Stimulated activated CD4-positive, alpha-beta T cell treated with anti-CD3 and anti-CD28 coated beads, TNF-alpha, amount 100 ng/mL, for 1 hour (primary cell): ENCODE data around the gene ARL14EP.
A peak's percentile ranks its signal among the peaks of the same experiment; 100 is the strongest.

ENCODE experiments used
- DNase-seq, 3 donors: peaks; one replicate each; pipeline ENCODE4 v3.0.0-alpha.2; 2020; ENCODE audit warnings: low read depth in 3 of 3, low spot score in 1 of 3

ARL14EP gene

DNA sequence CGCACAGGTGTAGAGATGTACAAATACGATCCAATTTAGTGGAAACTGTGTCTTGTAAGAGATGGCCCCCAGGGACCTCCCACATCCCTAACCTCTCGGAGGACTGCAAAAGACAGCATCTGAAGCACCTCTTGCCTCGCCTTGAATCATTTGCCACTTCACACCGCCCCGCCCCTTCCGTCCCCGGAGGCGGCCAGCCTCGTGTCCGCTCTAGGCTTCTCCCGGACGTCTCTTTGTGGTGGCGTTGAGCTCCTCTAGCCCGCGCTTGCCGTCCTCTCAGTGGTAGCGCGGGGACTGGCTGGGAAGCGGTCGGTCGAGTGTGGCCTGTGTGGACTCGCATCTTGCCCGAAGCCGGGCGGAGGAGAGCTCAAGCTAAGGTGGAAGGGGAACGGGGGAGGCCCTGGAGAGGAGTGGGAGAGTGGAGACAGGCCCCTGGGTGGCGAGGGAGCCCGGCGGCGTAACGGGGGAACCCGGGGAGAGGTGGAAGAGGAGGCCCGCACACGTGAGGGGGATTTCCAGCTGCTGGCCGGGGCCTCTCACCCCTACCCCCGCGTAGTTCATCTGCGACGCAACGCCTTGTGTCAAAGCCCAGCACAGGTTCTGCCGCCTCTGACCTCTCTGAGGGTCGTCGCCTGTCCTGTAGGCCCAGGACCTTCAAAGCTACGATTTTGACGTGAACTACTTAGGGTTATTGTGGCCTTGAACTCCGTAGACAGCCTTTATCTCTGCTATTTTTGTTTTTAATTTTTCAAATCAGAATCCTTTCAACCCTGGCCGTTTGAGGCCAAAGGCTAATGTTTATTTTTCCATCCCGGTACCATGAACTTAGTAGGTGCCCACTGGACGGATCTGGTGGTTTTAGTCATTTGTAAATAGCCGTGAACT, at the start of gene ARL14EP:
TSS of gene ARL14EP (plus strand) at position 279 of the 885 bp plus-strand sequence. CDS start 7,845 bp downstream, outside the sequence.
- peak; percentile 73 to 80 (median 79) for DNase-seq

GRCh38 chr11:30277176-30277575, 45.7 kb upstream of the ARL14EP start:
- DNase-seq = no peak

DNA sequence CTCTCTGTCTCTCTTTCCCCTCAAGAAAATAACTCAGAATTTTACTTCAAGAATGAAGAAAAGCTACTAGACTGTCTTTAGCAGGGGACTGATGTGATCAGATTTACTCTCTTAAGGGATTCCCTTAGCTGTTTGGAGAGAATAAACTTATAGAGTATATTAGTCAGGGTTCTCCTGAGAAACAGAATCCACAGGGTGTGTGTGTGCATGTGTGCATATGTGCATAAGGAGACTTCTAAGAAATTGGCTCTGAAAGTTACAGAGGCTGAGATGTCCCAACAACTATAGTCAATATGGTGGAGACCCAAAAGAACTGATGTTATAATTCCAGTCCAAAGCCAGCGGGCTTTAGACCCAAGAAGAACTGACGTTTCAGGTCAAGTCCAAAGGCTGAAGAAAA, 43.1 kb upstream of the ARL14EP start:
- DNase-seq = no peak

DNA sequence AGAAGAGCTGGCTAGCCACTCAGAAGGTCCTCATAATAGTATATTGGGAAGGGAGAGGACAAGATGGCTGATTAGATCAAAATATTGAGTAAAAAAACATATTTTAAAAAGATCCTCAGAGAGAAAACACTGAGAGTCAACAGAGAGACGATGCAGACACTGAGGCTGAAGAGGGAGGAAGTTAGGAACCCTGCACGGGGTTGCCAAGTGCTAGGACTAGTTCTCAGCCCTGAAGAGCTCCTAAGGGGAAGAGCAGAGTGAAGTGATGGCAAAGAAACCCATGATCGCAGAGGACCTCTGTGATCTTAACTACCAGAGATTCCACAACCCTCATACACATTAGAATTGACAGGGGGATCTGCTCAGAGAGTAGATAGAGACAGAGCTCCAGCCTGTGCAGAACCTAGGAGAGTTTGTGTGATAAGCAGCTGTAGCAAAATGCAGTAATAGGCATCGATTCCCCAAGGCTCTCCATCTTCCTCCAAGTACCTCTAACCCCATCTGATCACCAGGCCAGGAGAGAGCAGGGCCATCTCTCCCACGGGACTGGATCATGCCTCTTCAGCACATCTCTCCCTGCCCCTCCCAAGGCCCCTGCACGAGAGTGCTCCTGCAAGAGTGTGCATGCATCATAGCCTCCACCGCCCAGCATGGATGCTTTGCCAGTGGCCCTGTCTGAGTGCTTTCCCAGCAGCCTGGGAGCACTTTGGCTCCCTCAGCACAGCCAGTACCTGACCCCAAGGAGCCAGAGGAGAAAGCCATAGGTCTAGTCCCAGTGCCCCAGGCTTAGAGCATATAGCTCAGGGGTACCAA, 41.2 kb upstream of the ARL14EP start:
- no peak for DNase-seq

GRCh38 chr11:30282289-30282631, 40.6 kb upstream of the ARL14EP start:
- no peak for DNase-seq

DNA sequence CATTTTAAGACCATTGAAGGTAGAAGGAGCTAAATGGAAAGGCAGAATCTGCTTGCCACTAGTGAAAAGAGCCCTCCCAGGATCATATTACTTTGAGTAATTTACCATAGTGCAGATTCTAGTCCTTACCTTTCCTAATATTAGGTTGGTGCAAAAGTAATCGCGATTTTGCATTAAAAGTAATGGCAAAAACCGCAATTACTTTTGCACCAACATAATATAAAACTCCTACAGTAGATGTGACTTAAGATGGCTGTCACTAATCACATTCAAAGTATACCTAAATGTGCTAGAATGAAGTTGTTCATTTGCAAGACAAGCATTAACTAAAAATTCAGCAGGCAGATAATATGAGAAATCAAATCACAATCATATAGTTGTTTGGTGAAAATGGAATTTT, 38.1 kb upstream of the ARL14EP start:
- no peak for DNase-seq

GRCh38 chr11:30285416-30286121, 37.3 kb upstream of the ARL14EP start:
- DNase-seq = no peak

DNA sequence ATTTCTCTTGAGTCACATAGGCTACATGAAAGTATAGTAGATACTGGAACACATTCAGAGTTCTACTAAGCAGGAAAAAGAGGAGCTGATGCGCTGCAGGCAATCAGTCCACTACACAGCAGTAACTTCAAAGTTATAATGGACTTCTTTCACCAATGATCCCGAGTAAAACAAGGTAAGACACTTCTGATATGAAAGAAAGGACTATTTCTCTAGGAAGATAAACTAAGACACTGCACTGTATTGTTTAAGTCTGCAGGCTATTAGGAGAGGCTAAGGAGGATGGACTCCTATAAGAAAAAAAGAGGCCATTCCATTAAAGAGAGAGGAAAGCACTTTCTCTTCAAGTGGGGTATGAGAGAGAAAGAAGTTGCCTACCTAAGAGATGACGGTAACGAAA, 31.6 kb upstream of the ARL14EP start:
- DNase-seq = no peak

DNA sequence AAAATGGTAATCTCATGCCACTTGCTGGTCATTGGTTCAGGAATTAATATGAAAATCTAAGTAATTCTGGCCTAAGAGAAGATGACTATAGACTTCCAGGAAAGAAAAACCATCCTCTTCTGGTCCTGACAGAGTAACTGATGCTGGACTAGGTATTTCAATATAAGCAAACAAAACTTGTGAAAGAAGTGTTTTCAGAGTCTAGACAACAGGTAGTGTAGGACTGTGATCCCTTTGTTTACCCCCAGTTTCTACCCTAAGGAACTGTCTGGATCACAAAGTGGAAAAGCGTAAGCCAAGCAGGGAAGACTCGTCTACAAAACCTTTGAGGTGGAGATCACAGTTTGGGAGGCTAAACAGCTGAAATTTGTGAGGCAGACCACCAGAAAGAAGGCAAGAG, 30.4 kb upstream of the ARL14EP start:
- no peak for DNase-seq

GRCh38 chr11:30295178-30295885, 27.6 kb upstream of the ARL14EP start:
- no peak for DNase-seq

DNA sequence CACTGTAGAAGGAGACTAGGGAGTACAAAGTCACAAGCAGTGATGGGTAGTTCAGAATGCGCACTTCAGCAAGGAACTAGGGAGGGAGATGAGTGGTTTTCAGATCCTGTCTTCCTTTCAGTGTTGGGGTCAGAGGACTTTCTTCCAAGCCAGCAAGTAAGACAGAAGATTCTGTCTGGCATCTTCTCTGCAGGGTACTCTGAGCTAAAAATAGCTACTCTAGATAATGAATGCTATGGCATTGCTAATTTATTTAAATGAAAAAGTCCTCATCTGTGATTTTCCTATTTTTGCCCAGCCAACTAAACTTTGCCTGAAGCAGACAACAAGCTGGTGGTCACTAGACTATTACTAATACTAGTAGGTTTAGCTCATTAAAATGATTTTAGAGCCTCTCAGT, 18.3 kb upstream of the ARL14EP start:
- DNase-seq = no peak

- DNase-seq = no peak
These were observed 12.3 kb upstream of the ARL14EP start for GRCh38 chr11:30310623-30311022.

DNA sequence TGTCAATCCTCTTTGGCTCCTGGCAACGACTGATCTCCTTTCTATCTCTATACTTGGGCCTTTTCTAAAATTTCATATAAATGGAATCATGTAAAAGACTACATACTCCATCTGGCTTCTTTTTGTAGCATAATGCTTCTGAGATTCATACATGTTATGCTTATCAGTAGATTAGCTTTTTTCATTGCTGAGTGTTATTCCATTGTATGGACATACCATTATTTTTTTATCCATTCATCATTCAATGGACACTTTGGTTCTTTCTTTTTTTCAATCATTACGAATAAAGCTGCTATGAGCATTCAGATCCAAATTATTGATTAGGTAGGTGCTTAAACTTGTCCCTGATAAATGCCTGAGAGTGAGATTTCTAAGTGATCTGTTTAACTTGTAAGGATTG, 11.7 kb upstream of the ARL14EP start:
- DNase-seq = no peak

- no peak for DNase-seq
These were observed 10.7 kb upstream of the ARL14EP start for GRCh38 chr11:30312243-30312642.

- DNase-seq = no peak
These were observed 9.3 kb upstream of the ARL14EP start for GRCh38 chr11:30313580-30313979.

DNA sequence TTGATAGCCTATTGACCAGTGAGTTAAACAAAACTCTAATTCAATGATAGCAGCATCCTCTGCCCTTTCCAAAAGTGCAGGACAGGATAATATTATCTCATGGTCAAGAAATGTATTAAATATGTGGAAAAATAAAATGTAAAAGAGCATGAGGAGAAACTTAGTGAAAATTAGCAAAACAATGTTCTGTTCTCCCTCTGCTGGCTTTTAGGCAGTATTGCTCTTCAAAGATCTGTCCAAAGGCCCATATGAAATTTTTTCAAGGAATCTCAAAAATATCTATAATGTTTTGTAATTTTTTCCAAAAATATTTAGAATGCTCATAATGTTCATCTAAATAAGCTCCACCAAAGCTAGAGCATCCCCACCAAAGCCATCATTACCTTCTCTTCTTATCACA, 8.3 kb upstream of the ARL14EP start:
- no peak for DNase-seq

DNA sequence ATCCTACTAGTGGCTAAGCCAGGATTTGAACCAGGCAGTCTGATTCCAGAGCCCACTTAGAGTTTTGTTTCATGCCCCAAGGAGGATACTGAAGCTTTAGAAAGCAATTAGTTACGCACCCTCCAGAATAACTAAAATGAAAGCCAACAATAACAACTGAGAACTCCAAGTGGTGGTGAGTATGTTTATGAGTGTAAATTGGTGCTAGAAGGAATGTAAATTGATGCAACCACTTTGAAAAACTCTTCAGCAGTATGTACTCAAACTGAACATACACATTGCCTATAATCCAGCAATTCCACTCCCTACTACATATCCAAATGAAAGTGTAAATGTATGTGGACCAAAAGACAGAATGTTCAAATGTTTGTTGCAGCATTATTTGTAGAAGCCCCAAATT, 6.7 kb upstream of the ARL14EP start:
- no peak for DNase-seq

DNA sequence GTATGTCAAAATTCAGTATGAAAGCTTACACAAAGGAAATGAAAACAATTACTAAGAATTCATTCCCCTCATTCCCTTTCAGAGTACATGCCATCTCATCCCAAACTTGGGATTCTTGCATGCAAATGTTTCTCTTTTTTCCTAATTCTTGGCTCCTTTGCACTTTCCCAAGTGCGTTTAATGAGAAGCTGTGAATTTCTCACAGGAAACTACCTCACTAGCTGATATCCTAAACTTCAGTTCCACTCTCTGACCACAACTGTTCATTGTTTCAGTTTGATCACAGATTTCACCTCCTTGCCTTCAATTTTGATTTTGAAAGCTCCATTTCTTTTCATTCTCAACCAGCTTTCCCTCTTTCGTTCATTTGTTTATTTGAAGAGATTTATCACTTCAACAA, 5.9 kb upstream of the ARL14EP start:
- DNase-seq = no peak

GRCh38 chr11:30321321-30321720, 1.6 kb upstream of the ARL14EP start:
- DNase-seq = no peak

DNA sequence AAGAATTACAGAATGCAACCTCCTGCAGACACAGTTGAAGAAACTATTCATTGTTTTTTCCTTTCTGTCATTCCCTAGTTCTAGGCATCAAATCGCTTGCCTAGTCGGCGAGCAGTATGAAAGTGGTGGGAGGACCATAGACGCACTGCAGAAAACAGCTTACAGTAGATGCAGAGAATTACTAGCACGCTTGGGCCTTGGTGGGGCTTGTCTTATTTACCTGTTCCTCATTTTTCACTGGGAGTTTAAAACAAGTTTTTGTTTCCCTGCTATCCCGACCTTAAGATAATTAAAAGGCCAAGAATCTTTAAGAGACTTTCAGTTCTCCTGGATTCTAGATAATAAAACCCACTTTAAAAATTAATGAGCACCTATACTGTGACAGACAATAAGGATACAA, 713 bp upstream of the ARL14EP start:
- no peak for DNase-seq

DNA sequence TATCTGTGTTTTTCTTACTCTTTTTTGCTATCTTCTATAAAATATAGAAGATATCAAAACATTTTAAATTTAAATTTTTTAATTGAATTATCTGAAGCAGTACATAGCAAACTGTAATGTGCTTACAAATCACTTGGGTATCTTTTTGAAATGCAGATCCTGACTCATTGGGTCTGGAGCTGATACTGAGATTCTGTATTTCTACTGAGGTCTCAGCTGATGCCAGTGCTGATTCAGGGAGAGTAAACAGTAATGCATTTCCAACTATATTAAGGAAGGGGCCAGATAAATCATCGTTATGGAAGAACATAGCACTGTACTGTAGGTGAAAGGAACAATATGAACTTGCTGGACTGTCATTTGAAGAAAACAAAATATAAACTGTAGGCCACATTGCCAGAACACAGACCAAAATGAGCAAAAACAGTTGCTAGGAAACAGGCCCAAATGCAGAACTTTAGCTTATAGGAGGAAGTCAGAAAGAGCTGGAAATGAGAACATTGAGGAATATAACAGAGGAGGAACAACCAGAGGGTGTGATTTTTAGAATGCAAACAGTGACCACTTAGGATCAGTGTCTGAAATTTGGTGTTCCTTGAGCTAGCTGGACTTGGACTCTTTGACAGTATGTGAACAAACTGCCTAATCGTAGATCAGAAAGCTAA, 3.3 kb downstream of the ARL14EP start:
- DNase-seq = no peak
